ENCODE data around the gene MAN1B1. TPM values are rescaled to one million over a fixed set of nuclear protein-coding genes. Genes with fewer than 3 reads are reported as not detected.

Gene MAN1B1
- polyA plus RNA-seq, 1 donor (not counting 4 experiments of a cell fraction or from before 2014, with no cell fraction given), result 34.3 TPM

GRCh38 chr9:137053944-137054931 is 32.5 kb upstream of the MAN1B1 start, which contains the start of gene ENTPD2:
Gene ENTPD2 (minus strand): TSS chr9:137054061. CDS start chr9:137053997, 64 bp downstream.
- FAIRE-seq (no peak), DNase-seq (ENCODE audit: low read depth, low spot score) (no peak)
- H3K36me3 ChIP-seq (ENCODE audit: control insufficient read depth in 2 of 2, extremely low read depth in 1 of 2, insufficient read depth in 2 of 2, low read length in 2 of 2), result no peaks in the 10 kb centered on the region
- H3K27ac ChIP-seq (ENCODE audit: control insufficient read depth, insufficient read depth, low read length), result no peak within 1 kb of the TSS
- no peaks in the 10 kb centered on the region for H3K4me1 ChIP-seq (ENCODE audit: control insufficient read depth, extremely low read depth, insufficient read depth, low read length)
- peak within 1 kb of the TSS; percentile 13 for H2AFZ ChIP-seq (ENCODE audit: control insufficient read depth, low read length)
- peak within 1 kb of the TSS; percentile 26 to 63 (median 47) for H3K4me3 ChIP-seq (ENCODE audit: control insufficient read depth in 2 of 3, extremely low read depth in 1 of 3, insufficient read depth in 2 of 3, low read depth in 1 of 3, low read length in 3 of 3)
- no peaks in the 10 kb centered on the region for H3K9me3 ChIP-seq (ENCODE audit: control insufficient read depth, low read depth, low read length)
- no peak within 1 kb of the TSS for H3K9ac ChIP-seq (ENCODE audit: control insufficient read depth, extremely low read depth, insufficient read depth, low read length)
- H3K9me1 ChIP-seq (ENCODE audit: control insufficient read depth, extremely low read depth, insufficient read depth, low read length), result no peaks in the 10 kb centered on the region
- TF ChIP-seq EZH2 (IDR thresholded peaks at IDR 0.05; ENCODE audit: low read length) (no peak), CTCF (optimal IDR thresholded peaks at IDR 0.05 in 1 of 3, IDR thresholded peaks at IDR 0.05 in 1 of 3, conservative IDR thresholded peaks at IDR 0.05 in 1 of 3; ENCODE audit: extremely low read depth in 1 of 3, insufficient read depth in 2 of 3, low read length in 3 of 3) (no peak)
- dilution Hi-C loops (cut with MboI; ENCODE audit: extremely low pct_ligation_motif_present, low sequenced_read_pairs), result no loop called here
- peaks cover 8% of the 10 kb centered on the region for H3K27me3 ChIP-seq (ENCODE audit: control insufficient read depth, extremely low read depth, insufficient read depth, low read length)
- no peaks in the 10 kb centered on the region for H3K79me2 ChIP-seq (ENCODE audit: control insufficient read depth, insufficient read depth, low read length)
- peak within 1 kb of the TSS; percentile 69 for H3K4me2 ChIP-seq (ENCODE audit: control insufficient read depth, extremely low read depth, insufficient read depth, low read depth, low read length)
- H4K20me1 ChIP-seq (ENCODE audit: control insufficient read depth, extremely low read depth, insufficient read depth, low read length), result peaks cover 7% of the 10 kb centered on the region

GRCh38 chr9:137054932-137055384 is 31.8 kb upstream of the MAN1B1 start:
- dilution Hi-C loops (cut with MboI; ENCODE audit: extremely low pct_ligation_motif_present, low sequenced_read_pairs), result no loop called here
- TF ChIP-seq CTCF (optimal IDR thresholded peaks at IDR 0.05 in 1 of 3, IDR thresholded peaks at IDR 0.05 in 1 of 3, conservative IDR thresholded peaks at IDR 0.05 in 1 of 3; ENCODE audit: extremely low read depth in 1 of 3, insufficient read depth in 2 of 3, low read length in 3 of 3), result no peak
- no peak for TF ChIP-seq EZH2 (IDR thresholded peaks at IDR 0.05; ENCODE audit: low read length)
- Histone ChIP-seq H3K27me3 (ENCODE audit: control insufficient read depth, extremely low read depth, insufficient read depth, low read length) (peaks cover 3% of the 10 kb centered on the region), H3K79me2 (ENCODE audit: control insufficient read depth, insufficient read depth, low read length) (no peaks in the 10 kb centered on the region), H3K36me3 (ENCODE audit: control insufficient read depth in 2 of 2, extremely low read depth in 1 of 2, insufficient read depth in 2 of 2, low read length in 2 of 2) (no peaks in the 10 kb centered on the region), H4K20me1 (ENCODE audit: control insufficient read depth, extremely low read depth, insufficient read depth, low read length) (peaks cover 5% of the 10 kb centered on the region), H3K4me3 (ENCODE audit: control insufficient read depth in 2 of 3, extremely low read depth in 1 of 3, insufficient read depth in 2 of 3, low read depth in 1 of 3, low read length in 3 of 3) (no peak overlapping the region), H3K27ac (ENCODE audit: control insufficient read depth, insufficient read depth, low read length) (no peak overlapping the region), H3K4me1 (ENCODE audit: control insufficient read depth, extremely low read depth, insufficient read depth, low read length) (no peaks in the 10 kb centered on the region), H3K9ac (ENCODE audit: control insufficient read depth, extremely low read depth, insufficient read depth, low read length) (no peak overlapping the region), H3K9me1 (ENCODE audit: control insufficient read depth, extremely low read depth, insufficient read depth, low read length) (no peaks in the 10 kb centered on the region), H3K9me3 (ENCODE audit: control insufficient read depth, low read depth, low read length) (no peaks in the 10 kb centered on the region), H2AFZ (ENCODE audit: control insufficient read depth, low read length) (no peak overlapping the region), H3K4me2 (ENCODE audit: control insufficient read depth, extremely low read depth, insufficient read depth, low read depth, low read length) (no peak overlapping the region)
- no peak for FAIRE-seq
- no peak for DNase-seq (ENCODE audit: low read depth, low spot score)

Measured in keratinocyte (primary cell).